GM18861 (cell line): ENCODE results near the gene COBL.
"Not testable (repeated sequence)": the region's sequence is repeated elsewhere in the genome, so short reads cannot be mapped to it uniquely, and the experiment has no call there.

Source experiments
- ATAC-seq: cut with Tn5 transposase; IDR thresholded peaks from one replicate; pipeline ENCODE4 v1.9.1; 2021; ENCODE audit not compliant: unreplicated experiment

COBL gene

DNA sequence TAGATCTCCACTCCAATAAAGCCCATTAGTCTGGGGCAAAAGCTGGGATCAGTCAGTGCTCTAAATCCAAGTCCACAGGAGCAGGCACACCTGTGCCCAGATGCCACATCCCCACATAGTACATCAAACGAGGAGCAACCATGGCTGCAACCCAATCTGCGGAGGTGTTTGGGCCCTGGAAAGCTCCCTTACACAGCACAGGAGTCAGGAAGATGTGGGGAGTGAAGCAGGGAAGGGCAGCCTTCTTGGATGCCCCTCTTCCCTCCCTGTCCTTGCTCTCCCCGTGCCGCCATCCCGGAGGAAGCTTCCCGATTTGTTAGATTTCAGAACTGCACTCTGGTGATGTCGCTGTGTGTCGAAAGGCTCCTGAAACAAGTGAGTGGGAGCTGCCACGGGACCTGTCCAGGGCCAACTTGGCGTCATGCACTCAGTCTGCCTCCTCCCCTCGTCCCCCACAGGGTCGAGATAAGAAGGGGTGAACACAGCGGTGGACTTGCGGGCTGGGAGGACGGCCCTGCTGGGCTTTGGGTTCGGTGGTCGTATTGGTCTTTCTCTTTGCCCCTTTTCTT is 303.3 kb downstream of the COBL start:
- ATAC-seq = no peak

DNA sequence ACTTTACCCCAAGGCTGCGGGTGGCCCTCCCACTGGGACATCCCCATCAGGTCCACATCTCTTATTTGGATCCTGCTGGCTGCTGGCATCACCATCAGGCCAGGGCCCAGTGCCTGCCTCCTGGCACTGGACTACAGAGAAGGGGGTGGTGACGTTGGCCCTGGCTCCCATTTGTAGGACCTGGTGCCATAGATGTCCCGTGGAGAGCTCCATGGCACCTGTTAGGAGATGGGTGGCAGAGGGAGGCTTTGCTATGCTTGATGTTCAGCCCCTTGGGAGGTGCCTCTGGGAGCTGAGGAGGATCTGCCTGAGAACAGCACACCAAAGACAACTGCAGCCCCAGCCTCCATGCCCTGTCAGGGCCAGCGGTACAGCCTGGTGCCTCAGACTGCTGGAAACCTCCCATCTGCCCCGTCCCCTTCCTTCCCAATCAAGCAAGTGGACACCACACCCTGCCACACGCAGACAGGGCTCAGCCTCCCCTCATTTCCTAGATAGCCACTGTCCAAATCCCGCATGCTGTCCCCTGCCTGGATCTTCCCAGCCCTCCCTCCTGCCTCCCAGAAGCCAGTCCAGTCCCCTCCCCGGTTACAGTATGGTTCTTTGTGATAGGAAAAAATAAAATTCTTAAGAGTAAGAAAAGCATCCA is 303.9 kb downstream of the COBL start:
- no peak for ATAC-seq

DNA sequence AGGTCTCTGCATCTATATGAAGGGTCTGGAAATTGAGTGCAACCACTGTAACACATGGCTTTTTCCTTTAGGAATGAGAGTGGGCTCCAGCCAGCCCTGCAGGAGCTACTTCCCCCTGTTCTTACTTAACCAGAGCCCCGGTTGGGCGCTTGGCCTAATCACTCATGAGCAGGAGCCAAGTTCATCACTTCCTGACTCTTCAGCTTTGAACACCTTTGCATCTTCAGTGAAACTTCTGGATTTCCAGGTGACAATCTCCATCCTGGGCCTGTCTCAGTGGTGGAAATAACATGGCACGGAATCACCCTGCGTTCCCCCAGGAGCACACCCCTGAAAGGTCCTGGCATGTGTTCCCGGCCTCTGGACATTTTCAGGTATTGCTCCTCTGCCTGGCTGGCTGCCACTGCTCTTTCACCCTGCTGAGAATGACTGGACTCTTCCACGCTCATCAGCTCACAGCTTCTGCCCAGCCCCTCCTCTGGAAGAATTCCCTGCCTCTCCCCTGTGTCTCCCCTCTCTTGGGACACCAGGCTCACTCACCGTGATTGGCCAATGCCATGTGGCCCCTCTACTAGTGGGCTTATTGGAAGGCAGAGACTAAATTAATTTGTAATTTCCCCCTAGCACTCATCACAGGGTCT is 304.8 kb downstream of the COBL start:
- no peak for ATAC-seq

DNA sequence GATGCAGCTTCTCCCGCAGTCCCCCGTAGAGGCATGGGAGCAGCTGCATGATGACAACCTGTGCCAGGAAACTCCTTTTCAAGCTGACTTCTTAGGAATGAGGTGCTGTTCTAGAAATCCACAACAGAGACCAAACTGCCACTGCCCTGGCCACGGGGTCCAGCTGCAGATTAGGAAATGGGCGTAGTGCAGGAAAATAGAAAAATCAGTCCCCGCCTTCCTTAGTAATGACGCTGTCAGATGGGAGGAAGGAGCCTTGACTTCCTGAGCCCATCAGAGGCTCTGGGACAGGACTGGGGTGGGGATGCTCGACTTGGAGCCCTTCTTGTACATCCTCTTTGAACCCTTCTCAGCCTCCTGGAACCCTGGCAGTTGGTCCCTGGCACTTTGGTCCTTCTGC is 306.1 kb downstream of the COBL start:
- no peak for ATAC-seq

DNA sequence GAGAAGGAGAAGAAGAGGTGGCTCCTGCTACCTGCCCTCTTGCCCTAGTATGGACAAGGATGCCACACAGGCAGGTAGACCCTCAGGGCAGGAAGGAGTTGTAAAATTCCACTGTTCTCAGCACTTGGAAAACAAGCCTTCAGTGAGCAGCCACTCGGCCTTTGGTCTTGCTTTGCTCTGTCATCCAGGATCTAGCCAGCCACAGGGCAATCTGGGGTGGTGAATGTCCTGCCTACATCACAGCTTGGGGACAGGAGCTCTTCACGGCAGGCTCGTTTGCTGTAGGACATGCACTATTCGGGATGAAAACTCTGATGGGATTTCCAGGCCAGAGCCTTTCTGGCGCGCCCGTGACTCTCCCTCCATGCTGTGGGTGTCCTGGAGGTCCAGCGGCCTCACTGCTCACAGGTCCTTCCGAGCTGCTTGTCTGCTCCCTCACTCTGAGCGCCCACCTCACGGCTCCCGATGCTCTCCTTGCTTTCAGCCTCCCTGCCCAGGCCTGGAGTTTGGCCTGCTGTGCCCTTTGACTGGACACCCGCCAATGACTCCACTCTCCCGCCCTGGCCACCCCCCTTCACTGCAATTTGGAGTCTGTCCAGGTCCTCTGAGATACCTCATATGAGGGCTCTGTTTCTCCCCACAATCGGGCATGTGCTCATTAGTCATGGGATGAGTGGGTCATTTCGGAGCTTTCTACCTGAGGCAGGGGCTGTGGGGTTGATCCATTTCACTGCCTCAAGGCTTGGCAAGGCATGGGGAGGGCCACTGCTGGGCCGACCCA is 306.7 kb downstream of the COBL start:
- ATAC-seq = no peak

DNA sequence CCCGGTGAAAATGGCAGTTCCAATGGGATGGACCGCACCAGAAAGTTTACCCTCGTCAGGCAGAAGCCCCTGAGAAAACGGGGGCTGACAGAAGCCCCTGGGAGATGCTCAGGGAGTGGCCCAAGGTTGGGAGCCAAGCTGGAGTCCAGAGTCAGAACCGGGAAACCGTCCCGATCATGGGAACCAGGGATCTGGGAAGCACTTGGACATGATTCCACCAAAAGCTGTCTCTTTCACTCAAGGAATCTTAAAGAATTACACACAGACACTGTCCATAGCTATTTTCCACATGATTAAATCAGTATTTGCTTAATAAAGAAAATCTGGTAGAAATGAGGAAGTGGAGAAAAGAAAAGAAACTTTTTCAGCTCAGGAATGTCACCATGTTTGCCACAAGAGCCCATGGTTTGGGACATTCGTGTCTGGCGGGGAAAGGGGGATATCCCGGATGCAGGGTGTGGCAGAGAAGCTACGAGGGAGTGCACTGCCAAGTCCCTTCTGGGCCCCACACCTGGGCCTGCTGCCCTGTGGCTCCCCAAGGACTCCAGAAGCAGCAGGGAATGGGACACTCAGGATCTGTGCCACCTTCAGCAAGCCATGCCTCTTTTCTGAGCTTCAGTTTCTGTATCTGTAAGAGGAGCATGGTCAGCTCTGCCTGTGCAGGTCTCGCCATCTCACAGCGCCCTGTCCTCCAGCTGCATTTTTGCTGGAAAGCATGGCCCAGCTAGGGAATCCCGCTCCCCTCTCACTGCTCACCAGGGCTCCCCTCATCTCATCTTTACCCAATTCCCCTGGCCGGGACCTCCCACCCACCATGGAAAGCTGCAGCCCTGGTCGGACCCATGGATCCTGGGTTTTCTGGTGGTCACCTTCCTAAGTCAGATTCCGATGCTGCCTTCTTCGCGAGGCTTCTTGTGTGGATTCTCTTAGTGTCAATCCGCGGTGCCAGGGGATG is 308.8 kb downstream of the COBL start:
- no peak for ATAC-seq

DNA sequence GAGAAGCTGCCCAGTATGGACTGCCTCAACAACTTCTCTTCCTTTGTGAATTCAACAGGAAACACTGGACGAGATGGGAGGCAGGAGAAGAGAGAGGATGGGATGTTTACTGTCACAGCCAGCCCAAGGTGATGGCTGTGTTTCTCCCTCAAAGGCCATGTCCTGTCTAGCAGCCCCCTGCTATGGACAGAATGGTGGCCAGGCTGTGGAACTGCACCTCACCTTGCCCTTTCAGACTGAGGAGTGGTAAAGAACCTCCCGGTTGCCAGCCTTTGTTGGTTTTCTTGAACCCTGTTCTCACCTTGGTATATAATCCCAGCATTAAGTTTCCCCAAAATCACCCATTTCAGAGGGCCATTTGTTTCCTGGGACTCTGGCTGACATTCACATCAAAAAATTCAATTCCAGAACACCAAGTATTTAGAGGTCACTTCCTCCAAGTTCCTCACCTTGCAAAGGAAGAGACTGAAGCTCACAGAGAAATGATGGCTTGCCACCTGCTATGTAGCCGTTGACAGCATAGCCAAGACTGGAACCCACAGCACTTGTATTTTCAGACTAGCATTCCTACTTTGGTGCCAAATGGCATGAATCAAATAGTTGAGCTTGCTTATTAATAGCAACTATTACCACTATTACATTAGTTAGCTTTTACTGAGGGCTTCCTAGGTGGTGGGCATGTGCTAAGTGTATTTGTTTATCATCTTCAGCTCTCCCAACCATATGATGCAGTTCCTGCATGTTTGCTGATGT is 309.9 kb downstream of the COBL start:
- ATAC-seq = no peak

DNA sequence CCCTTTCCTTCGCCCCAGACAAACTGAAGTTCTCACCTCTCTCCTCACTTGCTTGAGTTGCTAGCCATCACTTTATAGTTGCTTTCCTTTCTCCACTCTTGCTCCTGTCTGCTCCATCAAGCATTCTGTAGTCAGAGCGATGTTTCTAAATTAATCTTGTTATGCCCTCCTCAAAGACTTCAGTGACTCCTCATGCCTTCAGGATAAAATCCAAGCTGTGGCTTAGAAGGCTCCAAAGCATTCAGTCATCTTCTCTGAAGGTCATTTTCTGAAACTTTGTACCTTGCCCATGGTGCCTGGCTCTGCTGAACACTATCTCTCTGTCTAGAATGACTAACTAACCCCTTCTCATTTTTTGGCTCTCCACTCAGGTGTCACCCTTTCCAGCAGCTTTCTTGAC is 311.5 kb downstream of the COBL start:
- ATAC-seq = no peak

DNA sequence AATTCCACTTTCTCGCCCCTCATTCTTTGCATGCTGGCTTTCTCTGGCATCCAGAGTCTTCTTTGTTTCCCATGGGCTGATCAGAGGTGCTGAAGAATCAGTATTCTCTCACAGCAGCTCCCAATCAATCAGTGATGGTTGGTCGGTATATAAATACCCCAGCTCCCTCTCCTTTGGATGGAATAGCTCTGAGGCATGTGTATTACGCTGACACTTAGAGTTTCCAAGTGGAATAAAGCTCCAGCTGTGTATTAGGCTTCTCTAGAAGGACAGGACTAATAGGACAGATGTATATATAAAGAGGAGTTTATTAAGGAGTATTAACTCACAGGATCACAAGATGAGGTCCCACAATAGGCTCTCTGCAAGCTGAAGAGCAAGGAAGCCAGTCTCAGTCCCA is 315.7 kb downstream of the COBL start:
- no peak for ATAC-seq

DNA sequence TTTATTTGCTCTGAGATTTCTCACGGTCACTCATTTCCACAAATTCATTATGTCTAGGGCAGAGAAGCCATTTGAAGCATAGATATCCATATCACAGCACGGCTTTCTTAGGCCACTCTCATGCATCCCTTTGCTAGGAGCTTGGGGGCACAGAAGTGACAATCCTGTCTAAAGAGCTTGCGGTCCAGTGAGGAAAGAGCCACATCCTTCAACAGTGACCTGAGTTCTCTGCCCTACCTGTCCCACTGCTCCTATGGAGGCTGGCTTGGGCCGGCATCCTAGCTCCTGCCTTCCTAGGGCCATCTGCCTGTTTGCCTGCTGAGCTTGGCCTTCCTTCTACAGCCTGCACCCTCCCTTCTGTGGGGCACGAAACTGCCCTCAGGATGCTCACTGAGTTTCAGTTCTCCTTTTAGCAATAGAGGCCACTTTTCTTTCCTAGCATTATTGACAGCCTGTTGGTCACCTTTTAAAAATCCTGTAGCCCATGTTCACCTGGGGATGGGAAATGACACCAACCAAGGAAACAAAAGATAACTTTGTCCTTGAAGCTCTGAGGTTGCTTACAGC is 321.8 kb downstream of the COBL start:
- ATAC-seq = no peak

DNA sequence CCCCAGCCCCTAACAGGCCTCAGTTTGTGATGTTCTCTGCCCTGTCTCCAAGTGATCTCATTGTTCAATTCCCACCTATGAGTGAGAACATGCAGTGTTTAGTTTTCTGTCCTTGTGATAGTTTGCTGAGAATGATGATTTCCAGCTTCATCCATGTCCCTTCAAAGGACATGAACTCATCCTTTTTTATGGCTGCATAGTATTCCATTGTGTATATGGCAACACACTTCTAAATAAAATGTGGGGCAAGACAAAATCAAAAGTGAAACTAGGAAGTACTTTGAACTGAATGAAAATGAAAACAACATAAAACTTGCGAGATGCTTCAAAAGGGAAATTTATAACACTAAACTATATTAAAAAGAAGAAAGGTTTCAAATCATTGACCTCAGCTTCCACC is 326.4 kb downstream of the COBL start:
- not testable (repeated sequence) for ATAC-seq

DNA sequence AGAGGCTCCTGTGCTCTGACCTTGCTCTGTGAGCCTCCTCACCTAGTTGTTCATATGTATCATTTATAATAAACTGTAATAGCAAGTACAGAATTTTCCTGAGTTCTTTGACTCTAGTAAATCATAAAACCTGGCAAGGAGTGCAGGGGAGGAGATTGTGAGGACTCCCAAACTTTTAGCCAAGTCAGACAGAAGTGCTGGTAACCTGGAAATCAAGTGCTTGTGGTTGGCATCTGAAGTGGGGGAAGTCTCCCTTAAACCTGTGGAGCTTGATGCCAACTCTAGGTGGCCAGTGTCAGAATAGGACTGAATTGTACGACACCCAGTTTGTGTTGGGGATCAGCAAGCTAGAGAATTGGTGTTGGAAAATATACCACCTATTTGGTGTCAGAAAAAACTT is 327.6 kb downstream of the COBL start:
- ATAC-seq = no peak

DNA sequence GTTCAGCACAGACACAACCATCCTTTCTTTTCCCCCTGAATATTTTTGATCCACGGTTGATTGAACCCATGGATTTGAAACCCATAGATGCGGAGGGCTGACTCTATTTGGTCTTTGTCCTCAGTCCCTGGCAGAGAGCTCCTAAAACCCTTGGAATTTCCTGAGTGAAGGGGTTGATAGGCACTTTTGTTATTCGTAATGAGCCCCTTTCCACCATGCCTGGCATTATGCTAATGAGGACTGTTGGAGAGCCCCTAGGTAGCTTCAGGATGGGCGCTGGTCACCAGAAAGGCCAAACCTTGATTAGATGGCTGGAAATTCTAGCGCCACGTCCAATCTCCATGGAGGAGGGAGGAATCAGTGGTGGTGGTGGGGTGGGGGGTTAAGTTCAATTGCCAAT is 328.1 kb downstream of the COBL start:
- ATAC-seq = no peak

DNA sequence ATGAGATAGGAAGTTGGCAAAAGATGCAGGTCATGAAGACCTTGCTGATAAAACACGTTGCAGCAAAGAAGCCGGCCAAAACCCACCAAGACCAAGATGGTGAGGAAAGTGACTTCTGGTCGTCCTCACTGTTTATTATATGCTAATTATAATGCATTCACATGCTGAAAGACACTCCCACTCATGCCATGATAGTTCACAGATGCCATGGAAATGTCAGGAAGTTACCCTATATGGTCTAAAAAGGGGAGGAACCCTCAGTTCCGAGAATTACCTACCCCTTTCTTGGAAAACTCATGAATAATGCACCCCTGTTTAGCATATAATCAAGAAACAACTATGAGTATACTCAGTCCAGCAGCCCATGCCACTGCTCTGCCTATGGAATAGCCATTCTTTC is 331.5 kb downstream of the COBL start:
- no peak for ATAC-seq

DNA sequence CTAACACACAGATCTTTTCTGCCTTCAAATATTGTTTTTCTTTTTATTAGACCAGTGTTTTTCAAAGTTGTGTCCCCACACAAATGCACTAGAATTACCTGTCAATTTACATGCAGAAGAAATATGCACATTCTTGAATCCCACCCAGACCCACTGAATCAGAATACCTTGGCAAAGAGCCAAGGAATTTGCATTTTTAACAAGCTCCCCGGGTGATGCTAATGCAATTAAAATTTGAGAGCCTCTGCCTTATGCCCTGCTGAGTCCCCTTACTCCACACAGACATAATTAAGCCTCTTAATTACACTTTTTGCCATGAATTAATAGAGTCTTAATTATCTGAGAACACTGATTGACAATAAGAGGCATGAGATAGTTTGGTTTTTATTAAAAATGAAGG is 332.8 kb downstream of the COBL start:
- no peak for ATAC-seq

DNA sequence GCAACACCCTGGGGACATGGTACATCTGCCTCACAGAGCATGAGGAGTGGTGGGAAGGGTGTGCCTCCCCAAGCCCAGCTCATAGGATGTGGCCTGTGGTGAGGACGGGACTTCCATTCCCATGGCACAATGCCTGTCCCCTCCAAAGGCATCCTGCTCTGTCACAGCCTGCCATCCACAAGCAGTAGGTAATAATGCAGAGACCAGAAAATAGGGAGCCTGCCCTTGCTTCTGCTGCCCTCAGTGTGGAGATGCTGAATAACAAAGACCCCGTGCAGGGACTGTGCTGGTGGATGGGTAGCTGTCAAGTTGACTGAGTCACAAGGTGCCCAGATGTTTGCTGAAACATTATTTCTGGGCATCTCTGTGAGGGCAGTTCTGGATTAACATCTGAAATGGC is 334.0 kb downstream of the COBL start:
- ATAC-seq = no peak

DNA sequence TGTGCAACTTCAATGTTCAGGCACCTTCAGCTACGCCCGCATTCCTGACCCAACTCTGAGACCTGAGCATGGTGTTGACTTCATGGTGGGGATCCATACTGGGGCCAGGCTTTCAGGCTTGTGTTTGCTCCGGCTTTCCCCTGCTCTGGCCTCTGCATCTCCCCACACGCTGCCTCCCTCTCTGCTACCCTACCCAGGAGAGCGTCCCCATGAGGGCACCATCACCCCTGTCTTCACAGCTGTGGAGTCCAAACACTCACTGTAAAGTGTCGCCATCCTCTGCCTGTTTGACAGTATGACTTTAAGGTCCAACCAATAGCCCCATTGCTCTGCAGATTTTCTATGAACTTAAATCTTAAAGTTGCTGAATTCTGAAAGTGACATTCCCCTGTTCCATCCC is 334.9 kb downstream of the COBL start:
- no peak for ATAC-seq

DNA sequence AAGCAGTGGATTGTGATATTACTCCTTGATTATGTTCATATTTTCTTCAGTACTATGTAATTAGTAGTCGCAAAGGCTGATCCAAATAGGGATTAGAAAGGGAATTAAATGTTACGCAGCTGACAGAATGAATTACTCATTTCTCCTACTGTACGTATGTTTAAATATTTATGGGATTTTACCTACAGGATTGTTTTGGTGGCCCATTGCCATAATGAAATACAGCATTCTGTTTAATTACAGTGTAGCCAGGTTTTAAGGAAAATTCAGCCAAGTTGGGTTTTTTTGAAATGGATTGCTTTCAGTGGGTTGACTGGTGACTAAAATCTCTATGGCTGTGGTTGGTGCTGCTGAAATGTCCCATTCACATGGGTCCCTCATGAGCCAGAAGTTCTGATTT is 336.2 kb downstream of the COBL start:
- no peak for ATAC-seq

DNA sequence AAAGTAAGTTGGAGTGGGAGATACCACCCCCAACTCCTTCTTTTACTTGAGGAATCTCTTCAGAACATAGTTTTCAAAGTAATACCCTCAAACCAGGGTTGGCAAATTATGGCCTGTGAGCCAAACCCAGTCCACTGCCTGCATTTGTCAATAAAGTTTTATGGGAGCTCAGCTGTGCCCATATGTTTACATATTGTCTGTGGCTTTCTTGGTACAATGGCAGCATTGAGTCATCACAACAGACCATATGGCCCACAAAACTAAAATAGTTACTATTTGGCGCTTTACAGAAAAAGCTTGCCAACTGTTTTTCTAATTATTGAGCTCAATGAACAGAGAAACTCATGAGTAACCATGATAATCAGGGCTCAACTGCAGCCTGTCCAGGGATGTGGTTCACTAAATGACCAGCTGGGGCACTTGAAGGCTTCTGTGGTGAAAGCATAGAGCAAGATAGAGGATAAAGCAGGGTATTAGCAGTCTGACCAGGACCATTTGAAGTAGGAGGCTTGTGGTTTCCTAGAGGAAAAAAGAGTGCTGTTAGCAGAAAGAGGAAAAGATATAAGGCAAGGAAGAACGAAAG is 337.9 kb downstream of the COBL start:
- ATAC-seq = no peak

DNA sequence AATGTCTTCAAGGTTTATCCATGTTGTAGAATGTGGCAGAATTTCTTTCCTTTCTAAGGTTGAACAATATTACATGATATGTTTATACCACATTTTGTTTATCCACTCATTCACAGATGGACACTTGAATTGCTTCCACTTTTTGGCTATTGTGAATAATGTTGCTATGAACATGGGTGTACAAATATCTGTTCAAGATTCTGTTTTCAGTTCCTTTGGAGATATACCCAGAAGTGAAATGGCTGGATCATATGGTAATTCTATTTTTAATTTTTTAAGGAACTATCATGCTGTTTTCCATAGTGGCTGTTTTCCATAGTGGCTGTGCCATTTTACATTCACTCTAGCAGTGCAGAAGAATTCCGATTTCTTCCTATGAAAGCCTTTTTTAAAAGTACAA is 339.2 kb downstream of the COBL start:
- no peak for ATAC-seq
